K562 (cell line): ENCODE measurements around the gene BCL10. TPM values are rescaled to one million over a fixed set of nuclear protein-coding genes. Genes with fewer than 3 reads are reported as not detected.

ENCODE experiments used
- BRD9 ChIP-seq: fragments of 450-650 bp; IDR thresholded peaks from 2 replicates; pipeline ENCODE4 v1.6.1; 2018; ENCODE audit warnings: low read depth; ENCODE audit not compliant: partially characterized antibody
- CHAMP1 ChIP-seq: fragments of 450-650 bp; IDR thresholded peaks from 2 replicates; pipeline ENCODE4 v1.6.1; 2016; ENCODE audit warnings: mild to moderate bottlenecking
- CHD2 ChIP-seq: IDR thresholded peaks from 2 replicates; pipeline ENCODE4 v1.6.1; 2011; ENCODE audit warnings: low read depth, low read length
- CREBBP ChIP-seq: IDR thresholded peaks from one replicate; pipeline ENCODE4 v1.6.1; 2012; ENCODE audit warnings: low read depth, mild to moderate bottlenecking, control low read depth, inconsistent platforms, low read length
- DIDO1 ChIP-seq: fragments of 450-650 bp; IDR thresholded peaks from 2 replicates; pipeline ENCODE4 v1.6.1; 2016; ENCODE audit warnings: low read depth, missing biosample characterization, missing genetic modification characterization
- ETV6 ChIP-seq, 3 experiments: fragments of 150-350 bp in 1 of 3; sonication (generic) in 1 of 3; formaldehyde crosslinking in 1 of 3; IDR thresholded peaks; 2 replicates each; pipeline versions ENCODE4 v1.6.1 to v1.8.0; 2014 to 2022; ENCODE audit warnings: borderline replicate concordance in 2 of 3, low read depth in 2 of 3, antibody characterized with exemption in 1 of 3, low read length in 1 of 3, mild to moderate bottlenecking in 1 of 3, missing genetic modification reagents in 1 of 3
- GABPA ChIP-seq: fragments of 200-800 bp; sonication (Bioruptor generic); conservative IDR thresholded peaks from 2 replicates; pipeline ENCODE4 v1.6.1; 2016; ENCODE audit warnings: low read depth, missing genetic modification characterization, missing compliant biosample characterization
- HBP1 ChIP-seq: fragments of 450-650 bp; formaldehyde crosslinking; IDR thresholded peaks from 2 replicates; pipeline ENCODE4 v1.4.0; 2022; ENCODE audit warnings: missing genetic modification characterization
- HMGN3 ChIP-seq: IDR thresholded peaks from 2 replicates; pipeline ENCODE4 v1.6.1; 2011; ENCODE audit warnings: borderline replicate concordance, low read depth, mild to moderate bottlenecking, mixed read lengths, low read length; ENCODE audit not compliant: insufficient read length; ENCODE audit errors: extremely low read depth
- HNRNPUL1 ChIP-seq: fragments of 200-400 bp; formaldehyde crosslinking; IDR thresholded peaks from 2 replicates; pipeline ENCODE4 v1.6.1; 2017; ENCODE audit warnings: low read length
- KAT7 ChIP-seq: sonication (generic); formaldehyde crosslinking; IDR thresholded peaks from 2 replicates; pipeline ENCODE4 v1.8.0; 2022; ENCODE audit warnings: missing genetic modification reagents, mild to moderate bottlenecking, borderline replicate concordance
- KDM1A ChIP-seq, 2 experiments: fragments of 450-650 bp; IDR thresholded peaks; 2 replicates each; pipeline ENCODE4 v1.6.1; 2016; ENCODE audit warnings: mild to moderate bottlenecking in 2 of 2
- MAFF ChIP-seq: IDR thresholded peaks from 2 replicates; pipeline ENCODE4 v1.6.1; 2012; ENCODE audit warnings: low read length, improper control_type of control experiment
- MEIS2 ChIP-seq: fragments of 450-650 bp; IDR thresholded peaks from 2 replicates; pipeline ENCODE4 v1.6.1; 2014; ENCODE audit warnings: mild to moderate bottlenecking; ENCODE audit not compliant: partially characterized antibody
- RBM22 ChIP-seq: fragments of 200-400 bp; formaldehyde crosslinking; IDR thresholded peaks from 2 replicates; pipeline ENCODE4 v1.6.1; 2018; ENCODE audit warnings: low read length, low read depth; ENCODE audit not compliant: poor library complexity, severe bottlenecking
- RBM34 ChIP-seq: fragments of 200-400 bp; formaldehyde crosslinking; IDR thresholded peaks from 2 replicates; pipeline ENCODE4 v1.6.1; 2018; ENCODE audit warnings: low read length, borderline replicate concordance; ENCODE audit not compliant: insufficient read depth
- TAF7 ChIP-seq: fragments of 450-650 bp; IDR thresholded peaks from 2 replicates; pipeline ENCODE4 v1.6.1; 2016; ENCODE audit warnings: missing genetic modification characterization, missing compliant biosample characterization
- TGIF2 ChIP-seq: sonication (generic); formaldehyde crosslinking; IDR thresholded peaks from 2 replicates; pipeline ENCODE4 v1.8.1; 2022; ENCODE audit warnings: mild to moderate bottlenecking, missing genetic modification reagents, moderate library complexity
- ZBTB17 ChIP-seq: fragments of 450-650 bp; formaldehyde crosslinking; IDR thresholded peaks from 2 replicates; pipeline ENCODE4 v1.4.0; 2020; ENCODE audit warnings: mild to moderate bottlenecking
- ZEB2 ChIP-seq: fragments of 450-650 bp; IDR thresholded peaks from 2 replicates; pipeline ENCODE4 v1.6.1; 2016
- ZFX ChIP-seq: sonication (generic); formaldehyde crosslinking; IDR thresholded peaks from 2 replicates; pipeline ENCODE4 v1.8.0; 2022; ENCODE audit warnings: mild to moderate bottlenecking, missing genetic modification reagents, moderate library complexity
- ZKSCAN3 ChIP-seq: fragments of 250-450 bp; sonication (Bioruptor Pico); IDR thresholded peaks from 2 replicates; pipeline ENCODE4 v1.4.0; 2020
- ZNF124 ChIP-seq: sonication (generic); formaldehyde crosslinking; IDR thresholded peaks from 2 replicates; pipeline ENCODE4 v1.8.1; 2022; ENCODE audit warnings: missing genetic modification reagents
- ZNF224 ChIP-seq: sonication (generic); formaldehyde crosslinking; IDR thresholded peaks from 2 replicates; pipeline ENCODE4 v1.8.0; 2022; ENCODE audit warnings: mild to moderate bottlenecking, missing genetic modification reagents
- ZNF324 ChIP-seq: fragments of 250-450 bp; sonication (Bioruptor Pico); IDR thresholded peaks from 2 replicates; pipeline ENCODE4 v1.4.0; 2020; ENCODE audit warnings: mild to moderate bottlenecking
- ZNF384 ChIP-seq: IDR thresholded peaks from 2 replicates; pipeline ENCODE4 v1.6.1; 2012; ENCODE audit warnings: low read depth, low read length, improper control_type of control experiment
- ZNF431 ChIP-seq: sonication (generic); formaldehyde crosslinking; IDR thresholded peaks from 2 replicates; pipeline ENCODE4 v1.8.0; 2022; ENCODE audit warnings: mild to moderate bottlenecking, missing genetic modification reagents
- ZNF436 ChIP-seq: fragments of 250-450, 450-650 bp; sonication (Bioruptor Pico); formaldehyde crosslinking; IDR thresholded peaks from 2 replicates; pipeline ENCODE4 v1.7.0; 2020; ENCODE audit warnings: mild to moderate bottlenecking
- polyA plus RNA-seq, 8 experiments: library from polyadenylated mRNA; depleted of rRNA in 4 of 8; stranded (reverse) in 5 of 8; unstranded in 3 of 8; fragments of >200 nt; fragmentation: Nextera tagmentation in 2 of 8; fragmentation: Illumina TruSeq in 1 of 8; extraction: Ambion mirVana in 2 of 8; extraction: Trizol in 1 of 8; gene quantifications; 2 replicates each; pipeline versions ENCODE4 v1.2.1 to v1.2.3, GENCODE V29; 2011 to 2014; ENCODE audit warnings: inconsistent platforms in 1 of 8, missing spikeins in 1 of 8
- total RNA-seq, 7 experiments: library from RNA; depleted of rRNA in 6 of 7; stranded (reverse); fragments of >200 nt in 6 of 7; fragmentation: Illumina TruSeq in 2 of 7; extraction: Trizol in 2 of 7; gene quantifications; 2 replicates each; pipeline versions ENCODE4 v1.2.1 to v1.2.3, GENCODE V29; 2011 to 2021; ENCODE audit warnings: low replicate concordance in 1 of 7

Gene BCL10
- total and polyA plus RNA-seq, 9 of the 15 experiments (the other 6 are each of a cell fraction or from before 2014, with no cell fraction given) = 8.0 to 19.4 (median 12.3) TPM

- TF ChIP-seq ETV6 (IDR thresholded peaks at IDR 0.05; ENCODE audit: borderline replicate concordance in 1 of 2, low read depth in 2 of 2, low read length in 1 of 2) (peak; percentile 72 to 84; a peak in 3 of 4 replicates), ETV6 (CRISPR knock-in tag; IDR thresholded peaks at IDR 0.05; ENCODE audit: borderline replicate concordance) (no peak), ZKSCAN3 (CRISPR knock-in tag) (no peak), RBM22 (no peak), KAT7 (CRISPR knock-in tag) (no peak), MAFF (peak; percentile 86), HBP1 (CRISPR knock-in tag) (0 out of 2 replicates have a peak, but pooled peaks have one; percentile 15), TGIF2 (CRISPR knock-in tag) (no peak), HMGN3 (no peak), ZNF224 (CRISPR knock-in tag) (no peak), TAF7 (tag) (no peak), RBM34 (no peak), ZBTB17 (no peak), ZFX (CRISPR knock-in tag) (no peak), CHAMP1 (no peak), CHD2 (no peak), CREBBP (no peak), ZNF324 (no peak), GABPA (tag) (peak; percentile 80), HNRNPUL1 (no peak), ZNF431 (CRISPR knock-in tag) (no peak), ZEB2 (peak; percentile 66; the same call in 1 of the 2 replicates), MEIS2 (peak; percentile 99), ZNF124 (CRISPR knock-in tag) (no peak), BRD9 (peak; percentile 50), ZNF436 (CRISPR knock-in tag) (no peak), ZNF384 (no peak), KDM1A (IDR thresholded peaks at IDR 0.05) (peak; percentile 98), DIDO1 (tag) (no peak)
Observed at GRCh38 chr1:85278853-85279314, 2.5 kb upstream of the BCL10 start (continued).
